Measurements from ENCODE around the gene PLIN3.
"Not testable (repeated sequence)": the region's sequence is repeated elsewhere in the genome, so short reads cannot be mapped to it uniquely, and the experiment has no call there.

The PLIN3 gene

DNA sequence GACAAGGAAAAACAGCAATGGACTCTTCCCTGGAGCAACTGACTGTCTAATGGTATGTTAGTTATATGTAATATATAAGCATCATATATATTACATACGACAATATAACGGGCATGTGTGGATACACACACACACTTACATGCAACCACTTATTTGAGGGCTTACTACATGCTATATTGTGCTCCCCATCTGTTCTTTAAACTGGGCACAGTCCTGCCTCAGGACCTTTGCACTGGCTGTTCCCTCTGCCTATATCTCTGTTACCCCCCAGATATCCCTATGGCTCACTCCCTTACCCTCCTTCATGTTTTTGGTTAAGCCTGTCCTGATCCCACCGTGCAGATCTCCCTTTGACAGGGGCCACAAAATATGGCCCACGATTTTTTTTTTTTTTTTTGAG, 46.2 kb downstream of the PLIN3 start:
- no peak for DNase-seq (ENCODE audit: low spot score)
- no peaks in the 10 kb centered on the region for H3K4me1 Mint-ChIP-seq (ENCODE audit: low read depth)
- H3K4me3 Mint-ChIP-seq: no peak overlapping the region
- no peak overlapping the region for H3K27ac Mint-ChIP-seq
- peaks cover 27% of the 10 kb centered on the region for H3K36me3 Mint-ChIP-seq (ENCODE audit: low read depth)
- H3K9me3 Mint-ChIP-seq: no peaks in the 10 kb centered on the region
- H3K27me3 Mint-ChIP-seq (ENCODE audit: low read depth): no peaks in the 10 kb centered on the region

DNA sequence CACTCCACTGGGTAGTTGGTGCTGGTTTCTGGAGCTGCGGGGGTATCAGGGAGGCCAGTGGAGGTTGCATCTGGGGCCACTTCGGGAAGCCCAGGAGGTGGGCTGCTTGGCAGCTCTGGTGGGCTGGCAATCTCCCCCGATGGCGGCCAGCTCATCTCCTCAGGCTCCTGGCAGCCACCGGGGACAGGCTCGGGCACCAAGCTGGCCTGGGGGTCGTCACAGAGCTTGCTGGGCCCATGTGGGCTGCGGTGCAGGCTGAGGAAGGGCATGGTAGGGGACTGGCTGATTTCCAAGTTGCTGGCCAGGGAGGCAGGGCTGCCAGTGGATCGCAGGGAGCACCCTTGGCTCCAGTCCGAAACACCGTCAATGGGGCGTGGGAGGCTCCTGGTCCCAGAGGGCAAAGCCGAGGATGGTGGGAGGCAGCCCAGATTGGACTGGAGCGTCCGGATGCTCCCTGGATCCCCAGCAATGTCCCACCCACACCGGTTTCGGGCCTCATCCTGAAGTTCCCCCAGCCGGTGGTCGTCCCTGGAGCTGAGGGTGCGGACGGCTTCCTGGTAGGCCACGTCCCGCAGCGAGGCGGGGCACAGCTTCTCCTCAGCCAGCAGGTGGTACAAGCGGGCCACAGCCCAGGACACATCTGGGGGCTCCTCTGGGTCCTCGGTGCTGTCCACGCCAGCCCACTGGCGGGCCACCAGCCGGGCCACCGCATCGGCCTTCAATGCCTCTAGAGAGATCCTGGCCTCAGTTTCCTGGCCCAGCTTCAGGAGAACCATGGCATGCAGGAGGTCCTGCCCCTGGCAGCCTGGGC, 49.8 kb downstream of the PLIN3 start:
- no peak overlapping the region for H3K4me3 Mint-ChIP-seq
- H3K4me1 Mint-ChIP-seq (ENCODE audit: low read depth): peaks cover 13% of the 10 kb centered on the region
- no peak for DNase-seq (ENCODE audit: low spot score)
- no peaks in the 10 kb centered on the region for H3K27me3 Mint-ChIP-seq (ENCODE audit: low read depth)
- H3K9me3 Mint-ChIP-seq: no peaks in the 10 kb centered on the region
- H3K27ac Mint-ChIP-seq: no peak overlapping the region
- H3K36me3 Mint-ChIP-seq (ENCODE audit: low read depth): peaks cover 35% of the 10 kb centered on the region

DNA sequence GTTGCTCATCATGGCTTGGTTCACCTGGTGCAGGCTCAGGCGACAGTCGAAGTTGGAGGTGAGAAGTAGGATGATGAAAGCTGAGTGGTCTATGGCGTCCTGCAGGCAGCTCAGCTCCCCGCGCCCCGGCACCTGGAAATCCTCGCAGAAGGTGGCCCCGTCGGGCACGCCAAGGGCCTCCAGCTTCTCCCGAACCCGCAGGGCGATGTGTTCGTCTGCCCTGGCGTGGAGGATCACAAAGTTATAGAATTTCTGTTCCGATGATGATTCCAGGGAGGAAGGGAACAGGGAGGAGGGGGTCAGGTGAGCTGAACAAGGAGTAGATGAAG, 50.6 kb downstream of the PLIN3 start:
- no peak overlapping the region for H3K4me3 Mint-ChIP-seq
- H3K27me3 Mint-ChIP-seq (ENCODE audit: low read depth): no peaks in the 10 kb centered on the region
- H3K36me3 Mint-ChIP-seq (ENCODE audit: low read depth): peaks cover 32% of the 10 kb centered on the region
- no peak overlapping the region for H3K27ac Mint-ChIP-seq
- H3K9me3 Mint-ChIP-seq: no peaks in the 10 kb centered on the region
- H3K4me1 Mint-ChIP-seq (ENCODE audit: low read depth): peaks cover 14% of the 10 kb centered on the region
- DNase-seq (ENCODE audit: low spot score): no peak

DNA sequence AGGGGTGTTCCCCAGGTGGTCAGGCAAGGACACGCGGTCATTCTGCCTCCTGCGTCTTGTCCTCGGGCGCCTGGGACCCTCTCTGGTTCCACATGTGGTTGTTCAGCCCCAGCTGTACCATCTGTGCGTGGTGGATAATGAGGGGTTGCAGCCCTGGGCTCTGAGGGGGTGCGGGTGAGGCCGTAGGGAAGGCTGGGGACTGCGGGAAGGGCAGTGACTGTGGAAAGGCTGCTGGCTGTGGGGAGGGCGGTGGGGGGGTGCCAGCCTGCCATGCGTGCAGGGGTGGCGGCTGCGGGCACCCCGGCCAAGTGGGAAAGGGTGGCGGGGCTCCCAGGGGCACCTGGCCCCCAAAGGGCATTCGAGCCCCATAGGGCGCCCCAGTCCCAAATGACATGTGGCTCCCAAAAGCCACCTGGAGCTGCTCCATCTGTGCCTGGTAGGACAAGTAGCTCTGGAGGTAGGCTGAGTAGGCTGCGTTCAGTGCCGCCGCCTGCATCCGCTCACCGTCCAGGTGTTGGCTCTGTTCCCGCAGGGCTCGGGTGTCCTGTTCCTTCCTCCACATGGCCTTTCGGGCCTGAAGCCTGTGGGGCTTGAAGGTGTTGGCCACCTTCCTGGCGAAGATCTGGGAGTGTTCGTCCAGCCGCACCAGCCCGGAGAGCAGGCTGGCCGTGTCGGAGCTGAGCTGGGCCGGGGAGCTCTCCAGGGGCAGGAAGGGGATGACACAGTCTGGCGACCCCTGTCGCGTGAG, 51.1 kb downstream of the PLIN3 start:
- Mint-ChIP-seq H3K9me3 (no peaks in the 10 kb centered on the region), H3K4me1 (ENCODE audit: low read depth) (peaks cover 18% of the 10 kb centered on the region), H3K4me3 (no peak overlapping the region), H3K27ac (no peak overlapping the region), H3K27me3 (ENCODE audit: low read depth) (no peaks in the 10 kb centered on the region), H3K36me3 (ENCODE audit: low read depth) (peaks cover 32% of the 10 kb centered on the region)
- DNase-seq (ENCODE audit: low spot score): no peak

DNA sequence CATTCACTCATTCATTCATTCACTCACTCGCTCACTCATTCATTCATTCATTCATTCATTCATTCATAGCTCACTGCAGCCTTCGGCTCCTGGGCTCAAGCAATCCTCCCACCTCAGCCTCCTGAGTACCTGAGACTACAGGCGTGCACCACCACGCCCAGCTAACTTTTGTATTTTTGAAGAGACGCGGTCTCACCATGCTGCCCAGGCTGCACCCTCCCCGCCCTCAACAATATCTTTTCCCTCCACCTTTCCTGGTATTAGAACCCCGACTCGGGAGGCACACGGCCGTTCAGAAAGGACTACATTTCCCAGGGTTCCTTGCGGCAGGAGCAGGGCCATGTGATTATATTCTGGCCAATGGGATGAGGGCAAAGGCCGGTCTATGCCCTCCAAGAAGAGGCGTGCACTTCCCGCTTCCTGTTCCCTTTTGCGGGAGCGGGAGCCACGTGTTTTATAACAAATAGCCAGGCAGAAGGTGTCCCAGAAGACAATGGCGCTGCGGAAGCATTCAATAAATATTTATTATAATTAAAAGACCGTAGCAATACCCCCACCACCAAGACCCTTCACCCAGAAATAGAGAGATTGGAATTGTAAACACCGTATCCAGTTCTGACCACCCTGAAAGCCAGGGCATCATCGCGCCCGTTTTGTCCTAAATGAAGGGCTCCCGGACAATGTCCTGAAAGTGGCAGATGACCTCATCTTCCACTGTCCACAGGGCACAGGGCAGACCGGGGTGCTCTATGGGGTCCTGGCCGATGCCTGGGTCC, 51.9 kb downstream of the PLIN3 start:
- H3K4me3 Mint-ChIP-seq: peak overlapping the region; percentile 59
- H3K4me1 Mint-ChIP-seq (ENCODE audit: low read depth): peaks cover 18% of the 10 kb centered on the region
- no peaks in the 10 kb centered on the region for H3K9me3 Mint-ChIP-seq
- peaks cover 32% of the 10 kb centered on the region for H3K36me3 Mint-ChIP-seq (ENCODE audit: low read depth)
- peak; percentile 73 for DNase-seq (ENCODE audit: low spot score)
- H3K27ac Mint-ChIP-seq: peak overlapping the region; percentile 52
- no peaks in the 10 kb centered on the region for H3K27me3 Mint-ChIP-seq (ENCODE audit: low read depth)

DNA sequence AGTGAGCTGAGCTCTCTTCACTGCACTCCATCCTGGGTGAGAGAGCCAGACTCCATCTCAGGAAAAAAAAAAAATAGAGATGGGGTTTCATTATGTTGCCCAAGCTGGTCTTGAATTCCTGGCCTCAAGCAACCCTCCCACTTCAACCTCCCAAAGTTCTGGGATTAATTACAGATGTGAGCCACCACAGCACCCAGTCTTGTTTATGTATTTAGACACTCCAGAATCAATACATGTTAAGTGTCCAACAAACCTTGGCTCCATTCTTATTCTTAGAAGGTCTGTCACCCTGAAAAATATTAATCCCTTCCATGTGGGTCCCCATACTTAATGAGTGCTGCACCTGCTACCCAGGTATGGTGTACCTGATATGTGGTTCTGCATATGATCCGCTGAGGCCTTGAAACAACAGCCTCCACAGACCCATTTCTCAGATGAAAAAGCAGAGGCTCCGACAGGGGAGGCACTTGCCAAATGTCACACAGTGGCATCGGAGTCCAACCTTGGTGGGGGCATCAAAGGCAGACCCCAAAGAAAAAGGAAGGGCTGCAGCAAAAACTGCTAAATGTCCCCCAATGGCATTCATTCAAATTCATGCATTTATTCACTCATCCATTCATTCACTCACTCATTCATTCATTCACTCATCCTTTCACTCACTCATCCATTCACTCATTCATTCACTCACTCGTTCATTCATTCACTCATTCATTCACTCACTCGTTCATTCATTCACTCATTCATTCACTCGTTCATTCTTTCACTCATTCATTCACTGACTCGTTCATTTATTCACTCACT, 52.6 kb downstream of the PLIN3 start:
- Mint-ChIP-seq H3K27me3 (ENCODE audit: low read depth) (no peaks in the 10 kb centered on the region), H3K4me1 (ENCODE audit: low read depth) (peaks cover 18% of the 10 kb centered on the region), H3K4me3 (no peak overlapping the region), H3K9me3 (no peaks in the 10 kb centered on the region), H3K36me3 (ENCODE audit: low read depth) (peaks cover 31% of the 10 kb centered on the region), H3K27ac (no peak overlapping the region)
- no peak for DNase-seq (ENCODE audit: low spot score)

DNA sequence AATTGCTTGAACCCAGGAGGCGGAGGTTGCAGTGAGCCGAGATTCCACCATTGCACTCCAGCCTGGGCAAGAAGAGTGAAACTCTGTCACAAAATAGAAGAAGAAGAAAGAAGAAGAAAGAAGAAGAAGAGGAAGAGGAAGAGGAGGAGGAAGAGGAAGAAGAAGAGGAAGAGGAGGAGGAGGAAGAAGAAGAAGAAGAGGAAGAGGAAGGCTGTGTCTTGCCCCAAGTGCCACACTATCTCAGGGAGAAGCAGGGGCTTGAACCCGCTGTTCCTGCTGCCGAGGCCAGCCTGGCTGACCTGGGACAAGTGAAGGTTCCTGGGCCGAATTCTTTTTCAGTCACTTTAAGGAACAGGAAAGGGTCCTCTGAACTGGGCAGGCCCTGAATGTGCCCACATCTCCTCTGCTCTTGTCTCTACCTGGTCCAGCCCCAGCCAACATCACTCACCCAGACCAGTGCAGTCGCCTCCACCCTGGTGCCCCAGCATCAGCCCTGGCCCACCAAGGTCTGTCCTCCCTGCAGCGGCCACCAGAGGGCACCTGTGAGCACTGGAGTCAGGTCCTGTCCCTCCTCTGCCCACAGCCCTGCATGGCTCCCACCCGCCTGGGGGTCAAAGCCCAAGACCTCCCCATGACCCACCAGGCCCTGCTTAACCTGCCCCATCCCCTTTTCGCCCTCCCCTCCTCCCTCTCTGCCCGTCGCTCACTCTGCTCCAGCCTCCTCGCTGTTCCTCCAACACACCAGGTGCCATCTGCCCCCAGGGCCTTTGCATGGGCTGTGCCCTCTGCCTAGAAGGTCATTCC, 55.9 kb downstream of the PLIN3 start:
- Mint-ChIP-seq H3K27me3 (ENCODE audit: low read depth) (no peaks in the 10 kb centered on the region), H3K4me1 (ENCODE audit: low read depth) (peaks cover 18% of the 10 kb centered on the region), H3K27ac (no peak overlapping the region), H3K4me3 (no peak overlapping the region), H3K36me3 (ENCODE audit: low read depth) (peaks cover 12% of the 10 kb centered on the region), H3K9me3 (no peaks in the 10 kb centered on the region)
- peak; percentile 79 for DNase-seq (ENCODE audit: low spot score)

DNA sequence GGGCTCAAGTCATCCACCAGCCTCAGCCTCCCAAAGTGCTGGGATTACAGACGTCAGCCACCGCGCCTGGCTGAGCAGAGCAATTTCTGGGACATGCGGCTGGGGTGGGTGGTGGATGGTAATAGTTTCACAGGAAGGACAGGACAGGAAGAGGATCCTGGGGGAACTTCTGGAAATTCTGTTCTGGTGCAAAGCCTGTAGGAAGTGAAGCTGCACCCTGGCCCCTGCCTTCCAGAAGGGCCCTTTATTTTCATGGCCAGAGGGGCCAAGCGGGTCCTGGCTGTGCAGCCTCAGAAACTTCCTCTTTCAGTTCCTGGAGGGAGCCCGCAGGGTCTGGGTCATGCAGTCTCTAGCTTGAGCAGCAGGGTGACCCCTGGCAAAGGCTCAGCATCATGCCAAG, 60.3 kb downstream of the PLIN3 start:
- H3K4me3 Mint-ChIP-seq: no peak overlapping the region
- H3K36me3 Mint-ChIP-seq (ENCODE audit: low read depth): no peaks in the 10 kb centered on the region
- no peaks in the 10 kb centered on the region for H3K27me3 Mint-ChIP-seq (ENCODE audit: low read depth)

DNA sequence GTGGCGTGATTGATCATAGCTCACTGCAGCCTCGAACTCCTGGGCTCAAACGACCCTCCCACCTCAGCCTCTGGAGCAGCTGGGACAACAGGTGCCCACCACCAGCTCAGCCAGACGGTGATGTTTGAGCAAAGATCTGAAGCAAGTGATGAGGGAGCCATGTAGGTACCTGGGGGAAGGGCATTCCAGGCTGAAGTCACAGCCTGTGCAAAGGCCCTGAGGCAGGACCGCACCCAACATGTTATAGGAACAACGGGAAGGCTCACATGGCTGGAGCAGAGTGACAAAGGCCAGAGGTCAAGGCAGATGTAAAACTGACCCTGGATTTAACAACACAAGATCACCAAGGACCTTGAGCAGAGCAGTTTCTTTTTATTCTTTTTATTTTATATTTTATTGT, 61.1 kb downstream of the PLIN3 start:
- no peak overlapping the region for H3K27ac Mint-ChIP-seq

More for the DNA sequence above, 60.3 kb downstream of the PLIN3 start:
- DNase-seq (ENCODE audit: low spot score): no peak
- peaks cover 4% of the 10 kb centered on the region for H3K4me1 Mint-ChIP-seq (ENCODE audit: low read depth)
- H3K9me3 Mint-ChIP-seq: no peaks in the 10 kb centered on the region
- H3K27ac Mint-ChIP-seq: no peak overlapping the region

DNA sequence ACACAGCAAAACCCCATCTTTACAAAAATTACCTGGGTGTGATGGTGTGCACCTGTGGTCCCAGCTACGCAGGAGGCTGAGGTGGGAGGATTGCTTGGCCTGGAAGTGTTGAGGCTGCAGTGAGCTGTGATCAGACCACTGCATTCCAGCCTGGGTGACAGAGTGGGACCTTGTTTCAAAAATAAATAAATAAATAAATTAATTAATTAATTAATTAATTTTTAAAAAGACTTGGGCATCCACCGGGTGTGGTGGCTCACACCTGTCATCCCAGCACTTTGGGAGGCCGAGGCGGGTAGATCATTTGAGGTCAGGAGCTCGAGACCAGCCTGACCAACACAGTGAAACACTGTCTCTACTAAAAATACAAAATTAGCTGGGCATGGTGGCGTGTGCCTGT, 62.3 kb downstream of the PLIN3 start:
- not testable (repeated sequence) for H3K4me1 Mint-ChIP-seq (ENCODE audit: low read depth); DNase-seq (ENCODE audit: low spot score); H3K9me3 Mint-ChIP-seq; H3K27ac Mint-ChIP-seq; H3K27me3 Mint-ChIP-seq (ENCODE audit: low read depth); H3K4me3 Mint-ChIP-seq; H3K36me3 Mint-ChIP-seq (ENCODE audit: low read depth)

More for the DNA sequence above, 61.1 kb downstream of the PLIN3 start:
- Mint-ChIP-seq H3K9me3 (no peaks in the 10 kb centered on the region), H3K27me3 (ENCODE audit: low read depth) (no peaks in the 10 kb centered on the region), H3K4me1 (ENCODE audit: low read depth) (no peaks in the 10 kb centered on the region), H3K36me3 (ENCODE audit: low read depth) (no peaks in the 10 kb centered on the region), H3K4me3 (no peak overlapping the region)
- no peak for DNase-seq (ENCODE audit: low spot score)

DNA sequence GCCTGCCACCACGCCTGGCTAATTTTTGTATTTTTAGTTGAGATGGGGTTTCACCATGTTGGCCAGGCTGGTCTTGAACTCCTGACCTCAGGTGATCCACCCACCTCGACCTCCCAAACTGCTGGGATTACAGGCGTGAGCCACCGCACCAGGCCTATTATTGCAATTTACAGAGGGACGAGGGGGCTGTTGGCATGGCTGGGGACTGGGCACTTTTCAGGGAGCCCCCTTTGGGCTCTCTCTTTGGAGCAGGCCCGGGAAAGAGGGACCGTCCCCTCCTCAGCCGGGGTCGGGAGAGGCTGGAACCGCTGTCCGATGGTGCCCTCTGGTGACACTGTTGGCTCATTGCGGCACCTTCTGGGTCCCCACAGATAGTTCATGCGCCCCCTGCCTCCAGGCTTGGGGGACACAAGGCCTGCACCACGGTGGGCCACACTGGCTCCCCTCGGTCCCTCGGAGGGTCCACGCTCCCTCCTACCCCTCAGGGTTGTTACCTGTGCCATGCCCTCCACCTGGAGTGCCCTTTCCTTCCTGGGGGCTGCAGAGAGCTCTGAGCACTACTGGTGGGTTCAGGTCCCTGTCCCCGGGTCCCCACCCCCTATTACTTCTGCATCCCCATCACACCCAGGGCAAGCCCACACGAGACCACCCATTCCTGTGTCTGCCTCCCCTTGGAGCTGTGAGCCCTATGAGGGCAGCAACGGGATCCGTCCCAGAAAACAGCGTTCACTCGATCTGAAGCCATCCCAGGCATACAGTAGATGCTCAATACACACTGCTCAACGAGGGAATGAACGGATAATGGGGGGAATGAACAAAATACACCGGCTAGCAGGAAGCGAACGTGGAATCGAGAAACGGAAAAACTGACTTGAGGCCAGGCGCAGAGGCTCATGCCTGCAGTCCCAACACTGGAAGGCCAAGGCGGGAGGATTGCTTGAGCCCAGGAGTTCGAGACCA, 63.5 kb downstream of the PLIN3 start:
- no peak overlapping the region for H3K27ac Mint-ChIP-seq
- no peaks in the 10 kb centered on the region for H3K9me3 Mint-ChIP-seq
- no peaks in the 10 kb centered on the region for H3K4me1 Mint-ChIP-seq (ENCODE audit: low read depth)
- H3K27me3 Mint-ChIP-seq (ENCODE audit: low read depth): no peaks in the 10 kb centered on the region
- DNase-seq (ENCODE audit: low spot score): peak; percentile 55
- no peaks in the 10 kb centered on the region for H3K36me3 Mint-ChIP-seq (ENCODE audit: low read depth)
- H3K4me3 Mint-ChIP-seq: no peak overlapping the region

DNA sequence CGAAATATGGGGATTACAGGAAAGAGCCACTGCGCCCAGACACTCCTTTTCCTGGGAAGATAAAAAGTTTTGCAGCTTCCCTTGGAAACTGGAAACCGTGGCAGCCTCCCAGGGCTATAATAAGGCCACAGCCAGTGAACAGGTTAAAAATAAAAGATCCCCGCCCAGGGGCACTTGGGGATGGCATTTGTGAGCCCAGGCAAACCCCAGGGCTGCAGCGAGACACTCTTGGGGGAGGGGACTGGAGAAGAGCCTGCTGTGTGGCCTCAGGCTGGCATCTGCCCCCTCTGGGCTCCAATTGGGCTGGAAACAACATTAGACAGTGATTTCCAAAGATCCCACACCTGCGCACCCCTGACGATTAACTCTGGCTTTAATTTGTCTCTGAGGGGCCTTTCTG, 64.8 kb downstream of the PLIN3 start:
- no peak overlapping the region for H3K4me3 Mint-ChIP-seq
- H3K27me3 Mint-ChIP-seq (ENCODE audit: low read depth): no peaks in the 10 kb centered on the region
- peaks cover 4% of the 10 kb centered on the region for H3K36me3 Mint-ChIP-seq (ENCODE audit: low read depth)
- no peak overlapping the region for H3K27ac Mint-ChIP-seq
- H3K9me3 Mint-ChIP-seq: no peaks in the 10 kb centered on the region
- H3K4me1 Mint-ChIP-seq (ENCODE audit: low read depth): no peaks in the 10 kb centered on the region
- DNase-seq (ENCODE audit: low spot score): no peak
